PC-3 (cell line): ENCODE data around the gene GNAS.

Source experiments
- CTCF ChIP-seq: fragments of 300-600 bp; sonication (generic); conservative IDR thresholded peaks from 2 replicates; pipeline ENCODE4 v1.5.1; 2017; ENCODE audit warnings: antibody characterized with exemption, low read depth, mild to moderate bottlenecking, low read length
- EZH2 ChIP-seq: fragments of 300-600 bp; sonication (generic); IDR thresholded peaks from one replicate; pipeline ENCODE4 v1.6.1; 2017; ENCODE audit warnings: antibody characterized with exemption, mild to moderate bottlenecking, low read length; ENCODE audit not compliant: unreplicated experiment
- EZH2phosphoT487 ChIP-seq: fragments of 300-600 bp; sonication (generic); IDR thresholded peaks from 2 replicates; pipeline ENCODE4 v1.6.1; 2018; ENCODE audit warnings: mild to moderate bottlenecking, antibody characterized with exemption, low read length, borderline replicate concordance

- TF ChIP-seq CTCF (no peak), EZH2 (no peak), EZH2phosphoT487 (no peak)
Measured at GRCh38 chr20:58865843-58866242, 13.3 kb downstream of the GNAS start.
